Kidney epithelial cell (primary cell): ENCODE measurements around the gene KRT81. TPM values are rescaled to one million over a fixed set of nuclear protein-coding genes. Genes with fewer than 3 reads are reported as not detected.
"Not testable (repeated sequence)": the region's sequence is repeated elsewhere in the genome, so short reads cannot be mapped to it uniquely, and the experiment has no call there.

Experiments used
- DNase-seq: peaks from one replicate; pipeline ENCODE4 v3.0.0-alpha.2; 2010; ENCODE audit warnings: low read depth
- H3K27me3 ChIP-seq: 2 replicates; pipeline ENCODE4 v1.6.0; 2011; ENCODE audit warnings: low read length; ENCODE audit not compliant: control insufficient read depth, insufficient read depth
- H3K36me3 ChIP-seq: 2 replicates; pipeline ENCODE4 v1.5.1; 2011; ENCODE audit warnings: low read length; ENCODE audit not compliant: control insufficient read depth, insufficient read depth
- H3K4me3 ChIP-seq: 2 replicates; pipeline ENCODE4 v1.5.1; 2011; ENCODE audit warnings: low read depth, mild to moderate bottlenecking, control low read depth, low read length
- total RNA-seq: library from RNA; depleted of rRNA; stranded (reverse); fragments of >200 nt; gene quantifications from 2 replicates; pipeline ENCODE4 v1.2.3, GENCODE V29; 2015
- TF ChIP-seq, protein P1 (sequence below): IDR thresholded peaks from 2 replicates; pipeline ENCODE4 v1.5.1; 2011; ENCODE audit warnings: mild to moderate bottlenecking, moderate library complexity, low read length, control low read depth, inconsistent platforms; ENCODE audit not compliant: insufficient read depth, poor library complexity, severe bottlenecking

The KRT81 gene
- total RNA-seq, 1 donor from 2014 or later = 239 TPM

DNA sequence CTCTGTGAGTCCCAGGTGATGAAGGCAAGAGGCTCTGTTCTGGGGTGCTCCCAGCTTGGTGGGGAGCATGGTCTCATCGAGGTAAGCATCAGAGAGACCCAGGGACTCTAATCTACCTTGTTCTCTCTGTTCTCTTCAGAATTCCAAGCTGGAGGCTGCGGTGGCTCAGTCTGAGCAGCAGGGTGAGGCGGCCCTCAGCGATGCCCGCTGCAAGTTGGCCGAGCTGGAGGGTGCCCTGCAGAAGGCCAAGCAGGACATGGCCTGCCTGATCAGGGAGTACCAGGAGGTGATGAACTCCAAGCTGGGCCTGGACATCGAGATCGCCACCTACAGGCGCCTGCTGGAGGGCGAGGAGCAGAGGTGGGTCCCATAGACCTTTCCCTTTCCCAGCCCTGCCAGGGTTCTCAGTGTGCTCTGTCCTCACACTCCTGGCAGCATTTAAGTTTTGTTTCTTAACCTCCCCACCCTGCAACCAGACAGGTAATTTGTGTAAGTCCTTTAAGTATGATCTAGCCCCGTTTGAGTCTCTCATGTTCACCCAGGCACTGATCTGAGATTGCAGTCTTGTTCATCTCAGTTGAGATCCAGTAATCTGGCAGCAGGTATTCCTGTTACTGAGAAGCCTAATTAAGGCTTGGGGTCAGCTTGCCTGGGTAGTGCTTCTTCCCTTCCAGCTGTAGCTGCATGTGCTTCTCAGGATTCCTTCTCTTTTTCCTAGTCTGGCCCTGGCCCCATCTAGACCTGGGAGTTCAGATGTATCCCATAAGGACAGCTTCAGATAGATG lies 14.8 kb upstream of the KRT81 start:
- Histone ChIP-seq H3K36me3 (no peaks in the 10 kb centered on the region), H3K4me3 (no peak overlapping the region), H3K27me3 (peaks cover 25% of the 10 kb centered on the region)
- DNase-seq = no peak
- TF ChIP-seq, protein P1, sequence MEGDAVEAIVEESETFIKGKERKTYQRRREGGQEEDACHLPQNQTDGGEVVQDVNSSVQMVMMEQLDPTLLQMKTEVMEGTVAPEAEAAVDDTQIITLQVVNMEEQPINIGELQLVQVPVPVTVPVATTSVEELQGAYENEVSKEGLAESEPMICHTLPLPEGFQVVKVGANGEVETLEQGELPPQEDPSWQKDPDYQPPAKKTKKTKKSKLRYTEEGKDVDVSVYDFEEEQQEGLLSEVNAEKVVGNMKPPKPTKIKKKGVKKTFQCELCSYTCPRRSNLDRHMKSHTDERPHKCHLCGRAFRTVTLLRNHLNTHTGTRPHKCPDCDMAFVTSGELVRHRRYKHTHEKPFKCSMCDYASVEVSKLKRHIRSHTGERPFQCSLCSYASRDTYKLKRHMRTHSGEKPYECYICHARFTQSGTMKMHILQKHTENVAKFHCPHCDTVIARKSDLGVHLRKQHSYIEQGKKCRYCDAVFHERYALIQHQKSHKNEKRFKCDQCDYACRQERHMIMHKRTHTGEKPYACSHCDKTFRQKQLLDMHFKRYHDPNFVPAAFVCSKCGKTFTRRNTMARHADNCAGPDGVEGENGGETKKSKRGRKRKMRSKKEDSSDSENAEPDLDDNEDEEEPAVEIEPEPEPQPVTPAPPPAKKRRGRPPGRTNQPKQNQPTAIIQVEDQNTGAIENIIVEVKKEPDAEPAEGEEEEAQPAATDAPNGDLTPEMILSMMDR = peak; percentile 27

DNA sequence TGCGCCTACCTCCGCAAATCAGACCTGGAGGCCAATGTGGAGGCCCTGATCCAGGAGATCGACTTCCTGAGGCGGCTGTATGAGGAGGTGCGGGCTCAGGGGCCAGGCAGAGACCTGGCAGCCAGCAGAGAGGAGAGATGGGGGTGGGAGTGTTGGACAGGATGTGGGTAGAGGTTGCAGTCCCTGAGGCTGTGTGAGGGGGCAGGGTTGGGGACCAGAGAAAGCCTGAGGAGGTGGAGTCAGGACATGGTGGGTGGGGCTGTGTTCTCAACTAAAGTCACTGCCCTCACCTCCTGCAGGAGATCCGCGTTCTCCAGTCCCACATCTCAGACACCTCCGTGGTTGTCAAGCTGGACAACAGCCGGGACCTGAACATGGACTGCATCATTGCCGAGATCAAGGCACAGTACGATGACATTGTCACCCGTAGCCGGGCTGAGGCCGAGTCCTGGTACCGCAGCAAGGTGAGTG lies 13.6 kb upstream of the KRT81 start:
- H3K36me3 ChIP-seq, H3K4me3 ChIP-seq, DNase-seq: not testable (repeated sequence)
- peaks cover 21% of the 10 kb centered on the region for H3K27me3 ChIP-seq

- not testable (repeated sequence) for DNase-seq
These were observed 11.0 kb upstream of the KRT81 start for GRCh38 chr12:52302242-52302914.

GRCh38 chr12:52301721-52302120 lies 10.4 kb upstream of the KRT81 start:
- not testable (repeated sequence) for DNase-seq, H3K4me3 ChIP-seq, H3K27me3 ChIP-seq, H3K36me3 ChIP-seq

More at GRCh38 chr12:52302242-52302914, 11.0 kb upstream of the KRT81 start:
- H3K27me3 ChIP-seq, H3K4me3 ChIP-seq, H3K36me3 ChIP-seq: not testable (repeated sequence)

- no peak for DNase-seq
- TF ChIP-seq, protein P1 = no peak
- no peak overlapping the region for H3K4me3 ChIP-seq
These were observed 9.7 kb upstream of the KRT81 start for GRCh38 chr12:52300796-52301691.

DNA sequence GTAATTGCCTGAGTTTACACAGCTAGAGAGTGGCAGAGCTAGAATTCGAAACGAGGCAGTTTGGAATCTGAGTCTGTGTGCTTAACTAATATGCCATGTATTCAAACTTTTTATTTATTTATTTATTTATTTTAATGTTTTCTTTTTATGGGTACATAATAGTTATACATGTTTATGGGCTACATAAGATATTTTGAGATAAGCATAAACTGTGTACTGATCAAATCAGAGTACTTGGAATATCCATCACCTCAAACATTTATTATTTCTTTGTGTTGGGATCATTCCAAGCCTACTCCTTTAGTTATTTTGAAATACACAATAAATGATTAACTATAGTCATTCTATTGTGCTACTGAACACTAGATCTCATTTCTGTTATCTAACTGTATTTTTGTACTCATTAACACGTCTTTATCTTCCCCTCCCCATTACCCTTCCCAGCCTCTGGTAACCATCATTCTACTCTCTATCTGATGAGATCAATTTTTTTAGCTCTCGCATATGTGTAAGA lies 7.4 kb upstream of the KRT81 start:
- no peak overlapping the region for H3K4me3 ChIP-seq
- TF ChIP-seq, protein P1 = no peak
- no peak for DNase-seq
- H3K36me3 ChIP-seq = no peaks in the 10 kb centered on the region
- peaks cover 7% of the 10 kb centered on the region for H3K27me3 ChIP-seq

More at GRCh38 chr12:52300796-52301691, 9.7 kb upstream of the KRT81 start:
- H3K27me3 ChIP-seq = peaks cover 7% of the 10 kb centered on the region
- H3K36me3 ChIP-seq = no peaks in the 10 kb centered on the region
